ENCODE results near the gene REXO1. TPM values are rescaled to one million over a fixed set of nuclear protein-coding genes. Genes with fewer than 3 reads are reported as not detected.

The REXO1 gene
- total and polyA plus RNA-seq, 9 donors, result 4.8 to 46.7 (median 25.8) TPM

- Histone ChIP-seq H3K4me1 (ENCODE audit: insufficient read depth) (peaks cover 15% of the 10 kb centered on the region), H3K27ac (peak overlapping the region in 1 of 2 donors; percentile 89), H3K27me3 (no peaks in the 10 kb centered on the region), H3K9me3 (no peaks in the 10 kb centered on the region), H3K4me3 (no peak overlapping the region), H3K36me3 (no peaks in the 10 kb centered on the region)
- no peak for TF ChIP-seq CTCF (IDR thresholded peaks at IDR 0.05)
- intact Hi-C loops (cut with DNase I), result loop anchor here in 2 of 4 donors (10.0 kb wide), 2 partner anchors 154 to 284 kb away; no protein-coding TSS in a partner anchor
- no peak for DNase-seq
- 90 to 95% (median 93%) methylated on average over 51 to 57 of the region's 57 CpGs for WGBS, 3 donors
Observed at GRCh38 chr19:1828279-1829238, 19.7 kb downstream of the REXO1 start.

GRCh38 chr19:1827566-1828278 is 20.6 kb downstream of the REXO1 start:
- H3K9me3 ChIP-seq, result no peaks in the 10 kb centered on the region
- H3K4me3 ChIP-seq, result no peak overlapping the region
- 74 to 88% (median 76%) methylated on average over 25 to 41 of the region's 41 CpGs for WGBS, 3 donors
- no peaks in the 10 kb centered on the region for H3K27me3 ChIP-seq
- H3K27ac ChIP-seq, result peak overlapping the region; percentile 68 to 89
- peaks cover 8% of the 10 kb centered on the region for H3K4me1 ChIP-seq (ENCODE audit: insufficient read depth)
- intact Hi-C loops (cut with DNase I), result loop anchor here in 2 of 4 donors (10.0 kb wide), 2 partner anchors 153 to 283 kb away; no protein-coding TSS in a partner anchor
- no peaks in the 10 kb centered on the region for H3K36me3 ChIP-seq
- TF ChIP-seq CTCF (IDR thresholded peaks at IDR 0.05) (no peak), EP300 (IDR thresholded peaks at IDR 0.05) (no peak), POLR2A (IDR thresholded peaks at IDR 0.05) (no peak)
- DNase-seq, result no peak

GRCh38 chr19:1826557-1827521 is 21.4 kb downstream of the REXO1 start:
- 11 to 34% (median 27%) methylated on average over 53 to 63 of the region's 63 CpGs for WGBS, 3 donors
- Histone ChIP-seq H3K27me3 (no peaks in the 10 kb centered on the region), H3K9me3 (no peaks in the 10 kb centered on the region), H3K4me3 (no peak overlapping the region), H3K36me3 (no peaks in the 10 kb centered on the region), H3K4me1 (ENCODE audit: insufficient read depth) (peaks cover 8% of the 10 kb centered on the region), H3K27ac (peak overlapping the region; percentile 68 to 89)
- DNase-seq, result peak; percentile 73 to 84 (median 84)
- intact Hi-C loops (cut with DNase I), result loop anchor here in 2 of 4 donors (10.0 kb wide), 2 partner anchors 152 to 282 kb away; no protein-coding TSS in a partner anchor
- TF ChIP-seq CTCF (IDR thresholded peaks at IDR 0.05), result no peak
- TF ChIP-seq POLR2A (IDR thresholded peaks at IDR 0.05), result no peak
- no peak for TF ChIP-seq EP300 (IDR thresholded peaks at IDR 0.05)
